ENCODE data around the gene GABBR2. TPM values are rescaled to one million over a fixed set of nuclear protein-coding genes. Genes with fewer than 3 reads are reported as not detected.

The GABBR2 gene
- total RNA-seq, 2 experiments from 2014 or later: not detected

GRCh38 chr9:98644011-98644410 lies 64.7 kb downstream of the GABBR2 start:
- no peak overlapping the region for H3K27ac ChIP-seq (ENCODE audit: low read depth, low read length, poor library complexity, severe bottlenecking)
- H3K9me2 ChIP-seq (ENCODE audit: insufficient read depth, low read length): no peaks in the 10 kb centered on the region
- no peaks in the 10 kb centered on the region for H3K4me1 ChIP-seq (ENCODE audit: insufficient read depth, low read length, poor library complexity, severe bottlenecking)
- H3K36me3 ChIP-seq (ENCODE audit: insufficient read depth, low read length): no peaks in the 10 kb centered on the region
- H4K20me1 ChIP-seq (ENCODE audit: insufficient read depth, low read length): no peaks in the 10 kb centered on the region
- intact Hi-C loops (cut with micrococcal nuclease; ENCODE audit: unreplicated experiment): no loop called here
- DNase-seq (ENCODE audit: low spot score): no peak
- POLR2A ChIA-PET: no interaction called here
- CTCF ChIA-PET (ENCODE audit: unreplicated experiment): no interaction called here
- H3K4me3 ChIP-seq (ENCODE audit: low read depth, low read length, poor library complexity, severe bottlenecking): no peak overlapping the region
- no peak overlapping the region for H2AFZ ChIP-seq (ENCODE audit: low read length)
- BruUV-seq (replicated peaks): no TSS peak
- TF ChIP-seq CTCF (conservative IDR thresholded peaks at IDR 0.05; ENCODE audit: low read length) (no peak), EZH2phosphoT487 (IDR thresholded peaks at IDR 0.05; ENCODE audit: borderline replicate concordance, low read depth, low read length) (no peak)
- no peaks in the 10 kb centered on the region for H3K79me2 ChIP-seq (ENCODE audit: insufficient read depth, low read depth, low read length)
- no peaks in the 10 kb centered on the region for H3K9me3 ChIP-seq (ENCODE audit: low read length)
- no peak overlapping the region for H3K4me2 ChIP-seq (ENCODE audit: low read length)

GRCh38 chr9:98642661-98643312 lies 65.9 kb downstream of the GABBR2 start:
- POLR2A ChIA-PET: no interaction called here
- no peaks in the 10 kb centered on the region for H3K9me3 ChIP-seq (ENCODE audit: low read length)
- intact Hi-C loops (cut with micrococcal nuclease; ENCODE audit: unreplicated experiment): no loop called here
- H2AFZ ChIP-seq (ENCODE audit: low read length): no peak overlapping the region
- no peaks in the 10 kb centered on the region for H3K79me2 ChIP-seq (ENCODE audit: insufficient read depth, low read depth, low read length)
- H3K27ac ChIP-seq (ENCODE audit: low read depth, low read length, poor library complexity, severe bottlenecking): no peak overlapping the region
- no peak overlapping the region for H3K4me3 ChIP-seq (ENCODE audit: low read depth, low read length, poor library complexity, severe bottlenecking)
- H3K4me1 ChIP-seq (ENCODE audit: insufficient read depth, low read length, poor library complexity, severe bottlenecking): no peaks in the 10 kb centered on the region
- TF ChIP-seq CTCF (conservative IDR thresholded peaks at IDR 0.05; ENCODE audit: low read length) (peak; percentile 34; the same call in 1 of the 2 replicates), EZH2phosphoT487 (IDR thresholded peaks at IDR 0.05; ENCODE audit: borderline replicate concordance, low read depth, low read length) (no peak)
- H3K9me2 ChIP-seq (ENCODE audit: insufficient read depth, low read length): no peaks in the 10 kb centered on the region
- CTCF ChIA-PET (ENCODE audit: unreplicated experiment): no interaction called here
- DNase-seq (ENCODE audit: low spot score): no peak
- no peaks in the 10 kb centered on the region for H4K20me1 ChIP-seq (ENCODE audit: insufficient read depth, low read length)
- no peaks in the 10 kb centered on the region for H3K36me3 ChIP-seq (ENCODE audit: insufficient read depth, low read length)
- no peak overlapping the region for H3K4me2 ChIP-seq (ENCODE audit: low read length)
- BruUV-seq (replicated peaks): no TSS peak

GRCh38 chr9:98641695-98642094 lies 67.0 kb downstream of the GABBR2 start:
- POLR2A ChIA-PET: no interaction called here
- TF ChIP-seq EZH2phosphoT487 (IDR thresholded peaks at IDR 0.05; ENCODE audit: borderline replicate concordance, low read depth, low read length) (no peak), CTCF (conservative IDR thresholded peaks at IDR 0.05; ENCODE audit: low read length) (no peak)
- intact Hi-C loops (cut with micrococcal nuclease; ENCODE audit: unreplicated experiment): no loop called here
- no peaks in the 10 kb centered on the region for H3K4me1 ChIP-seq (ENCODE audit: insufficient read depth, low read length, poor library complexity, severe bottlenecking)
- no peaks in the 10 kb centered on the region for H4K20me1 ChIP-seq (ENCODE audit: insufficient read depth, low read length)
- no TSS peak for BruUV-seq (replicated peaks)
- H3K9me3 ChIP-seq (ENCODE audit: low read length): no peaks in the 10 kb centered on the region
- H3K27ac ChIP-seq (ENCODE audit: low read depth, low read length, poor library complexity, severe bottlenecking): no peak overlapping the region
- no peaks in the 10 kb centered on the region for H3K36me3 ChIP-seq (ENCODE audit: insufficient read depth, low read length)
- H3K9me2 ChIP-seq (ENCODE audit: insufficient read depth, low read length): no peaks in the 10 kb centered on the region
- CTCF ChIA-PET (ENCODE audit: unreplicated experiment): no interaction called here
- no peak overlapping the region for H2AFZ ChIP-seq (ENCODE audit: low read length)
- H3K79me2 ChIP-seq (ENCODE audit: insufficient read depth, low read depth, low read length): no peaks in the 10 kb centered on the region
- H3K4me3 ChIP-seq (ENCODE audit: low read depth, low read length, poor library complexity, severe bottlenecking): no peak overlapping the region
- H3K4me2 ChIP-seq (ENCODE audit: low read length): no peak overlapping the region
- DNase-seq (ENCODE audit: low spot score): no peak
